Left lung (tissue), 10 donors: ENCODE measurements around the gene BCL2L12. TPM values are rescaled to one million over a fixed set of nuclear protein-coding genes. Genes with fewer than 3 reads are reported as not detected.

Experiments used
- ATAC-seq: fragments of 200-7000 bp; cut with Tn5 transposase; one replicate; pipeline ENCODE4 v1.9.1; 2020; ENCODE audit warnings: moderate library complexity
- DNase-seq, 4 donors: peaks; one replicate each; pipeline ENCODE4 v3.0.0-alpha.2; 2013 to 2020
- H3K27ac ChIP-seq, 2 donors: fragments of 200-600 bp; sonication (generic) in 1 of 2; one replicate each; pipeline versions ENCODE4 v1.5.0 to v1.8.0; 2020 to 2021
- H3K27me3 ChIP-seq, 2 donors: fragments of 200-600 bp; sonication (generic) in 1 of 2; one replicate each; pipeline versions ENCODE4 v1.5.0 to v1.8.0; 2020 to 2021
- H3K36me3 ChIP-seq, 2 donors: fragments of 200-600 bp; sonication (generic) in 1 of 2; one replicate each; pipeline versions ENCODE4 v1.5.0 to v1.8.0; 2020 to 2021
- H3K4me1 ChIP-seq, 2 donors: fragments of 200-600 bp; one replicate each; pipeline ENCODE4 v1.8.0; 2021
- H3K4me3 ChIP-seq, 2 donors: fragments of 200-600 bp; sonication (generic) in 1 of 2; one replicate each; pipeline versions ENCODE4 v1.5.0 to v1.8.0; 2020 to 2021; ENCODE audit warnings: mild to moderate bottlenecking in 1 of 2
- H3K9me3 ChIP-seq, 2 donors: fragments of 200-600 bp; sonication (generic) in 1 of 2; one replicate each; pipeline versions ENCODE4 v1.5.0 to v1.8.0; 2020 to 2021
- intact Hi-C, 2 donors: fragments of 100-400 bp; cut with DNase I; formaldehyde crosslinking; loops; one replicate each; pipeline versions ENCODE4 v1.11.2 to v1.14.2; 2022
- polyA plus RNA-seq, 6 donors: library from polyadenylated mRNA; unstranded; fragments of 120-200 nt; gene quantifications; one replicate each; pipeline ENCODE4 v1.2.1, GENCODE V29; 2013; ENCODE audit not compliant: insufficient read length in 6 of 6
- total RNA-seq, 2 donors: library from RNA; stranded (reverse); fragmentation: NEBNext Ultra II Directional; extraction: Animal tissue kit (Norgen Biotek cat#: 25700); gene quantifications; one replicate each; pipeline ENCODE4 v1.2.1, GENCODE V29; 2021
- TF ChIP-seq, protein P1 (sequence below), 2 donors: fragments of 200-600 bp; sonication (generic) in 1 of 2; IDR thresholded peaks; one replicate each; pipeline versions ENCODE4 v1.5.0 to v1.8.0; 2021; ENCODE audit warnings: antibody characterized with exemption in 2 of 2
- donor health status: DM: no; HTN: yes; CAD: no.
- donor health status: DM: no; HTN: no; CAD: no.

The BCL2L12 gene
- total and polyA plus RNA-seq, 8 donors = 20.6 to 30.1 (median 26.0) TPM

GRCh38 chr19:49672131-49672919 is 6.6 kb downstream of the BCL2L12 start:
- H3K27ac ChIP-seq = peak overlapping the region in 1 of 2 donors; percentile 51
- DNase-seq (peak in 3 of 4 donors; percentile 72 to 96 (median 80)), ATAC-seq (peak; percentile 16)
- H3K36me3 ChIP-seq = peaks cover 0 to 10% of the 10 kb centered on the region in 2 donors
- TF ChIP-seq, protein P1, sequence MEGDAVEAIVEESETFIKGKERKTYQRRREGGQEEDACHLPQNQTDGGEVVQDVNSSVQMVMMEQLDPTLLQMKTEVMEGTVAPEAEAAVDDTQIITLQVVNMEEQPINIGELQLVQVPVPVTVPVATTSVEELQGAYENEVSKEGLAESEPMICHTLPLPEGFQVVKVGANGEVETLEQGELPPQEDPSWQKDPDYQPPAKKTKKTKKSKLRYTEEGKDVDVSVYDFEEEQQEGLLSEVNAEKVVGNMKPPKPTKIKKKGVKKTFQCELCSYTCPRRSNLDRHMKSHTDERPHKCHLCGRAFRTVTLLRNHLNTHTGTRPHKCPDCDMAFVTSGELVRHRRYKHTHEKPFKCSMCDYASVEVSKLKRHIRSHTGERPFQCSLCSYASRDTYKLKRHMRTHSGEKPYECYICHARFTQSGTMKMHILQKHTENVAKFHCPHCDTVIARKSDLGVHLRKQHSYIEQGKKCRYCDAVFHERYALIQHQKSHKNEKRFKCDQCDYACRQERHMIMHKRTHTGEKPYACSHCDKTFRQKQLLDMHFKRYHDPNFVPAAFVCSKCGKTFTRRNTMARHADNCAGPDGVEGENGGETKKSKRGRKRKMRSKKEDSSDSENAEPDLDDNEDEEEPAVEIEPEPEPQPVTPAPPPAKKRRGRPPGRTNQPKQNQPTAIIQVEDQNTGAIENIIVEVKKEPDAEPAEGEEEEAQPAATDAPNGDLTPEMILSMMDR (IDR thresholded peaks at IDR 0.05) = peak; percentile 88 to 90
- no peaks in the 10 kb centered on the region for H3K27me3 ChIP-seq
- no peak overlapping the region for H3K4me3 ChIP-seq
- H3K4me1 ChIP-seq = peaks cover 6 to 18% of the 10 kb centered on the region in 2 donors
- H3K9me3 ChIP-seq = no peaks in the 10 kb centered on the region
- intact Hi-C loops = no loop called here

- Histone ChIP-seq H3K27ac (peak overlapping the region; percentile 86 to 95), H3K4me3 (peak overlapping the region; percentile 27 to 99), H3K27me3 (no peaks in the 10 kb centered on the region), H3K4me1 (peaks cover 21 to 56% of the 10 kb centered on the region in 2 donors), H3K36me3 (peaks cover 0 to 9% of the 10 kb centered on the region in 2 donors), H3K9me3 (no peaks in the 10 kb centered on the region)
- intact Hi-C loops = no loop called here
- ATAC-seq (peak; percentile 81), DNase-seq (peak in 3 of 4 donors; percentile 81 to 93 (median 87))
- TF ChIP-seq, protein P1 (IDR thresholded peaks at IDR 0.05) = no peak
These were observed 10.5 kb downstream of the BCL2L12 start for GRCh38 chr19:49676136-49676783.

DNA sequence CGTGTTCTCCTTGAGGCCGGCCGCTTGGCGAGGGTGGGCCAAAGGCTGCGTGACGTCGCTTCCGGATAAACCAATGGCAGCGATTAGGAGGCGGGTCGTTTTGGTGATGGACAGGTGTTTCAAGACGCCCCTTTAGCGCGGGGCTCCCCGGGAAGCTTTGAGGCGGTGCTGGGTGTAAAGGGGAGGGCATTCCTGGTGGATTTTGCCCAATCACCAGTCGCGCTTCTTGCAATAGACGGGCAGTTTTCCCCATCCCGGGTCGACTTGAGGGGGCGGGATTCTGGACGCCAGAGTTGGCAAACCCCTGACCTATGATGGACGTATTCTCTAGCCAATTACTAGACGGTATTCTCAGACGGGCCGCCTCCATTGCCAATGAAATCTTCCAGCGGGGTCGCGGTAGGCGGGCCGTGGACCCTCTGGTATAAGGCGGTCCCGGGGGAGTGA is 11.1 kb downstream of the BCL2L12 start:
- Histone ChIP-seq H3K27ac (peak overlapping the region; percentile 86 to 95), H3K4me1 (peaks cover 21 to 55% of the 10 kb centered on the region in 2 donors), H3K27me3 (no peaks in the 10 kb centered on the region), H3K9me3 (no peaks in the 10 kb centered on the region), H3K4me3 (peak overlapping the region; percentile 99 to 100), H3K36me3 (peaks cover 0 to 15% of the 10 kb centered on the region in 2 donors)
- intact Hi-C loops = no loop called here
- ATAC-seq = peak; percentile 83
- TF ChIP-seq, protein P1 (IDR thresholded peaks at IDR 0.05) = no peak
- DNase-seq = peak; percentile 96 to 100 (median 100)

DNA sequence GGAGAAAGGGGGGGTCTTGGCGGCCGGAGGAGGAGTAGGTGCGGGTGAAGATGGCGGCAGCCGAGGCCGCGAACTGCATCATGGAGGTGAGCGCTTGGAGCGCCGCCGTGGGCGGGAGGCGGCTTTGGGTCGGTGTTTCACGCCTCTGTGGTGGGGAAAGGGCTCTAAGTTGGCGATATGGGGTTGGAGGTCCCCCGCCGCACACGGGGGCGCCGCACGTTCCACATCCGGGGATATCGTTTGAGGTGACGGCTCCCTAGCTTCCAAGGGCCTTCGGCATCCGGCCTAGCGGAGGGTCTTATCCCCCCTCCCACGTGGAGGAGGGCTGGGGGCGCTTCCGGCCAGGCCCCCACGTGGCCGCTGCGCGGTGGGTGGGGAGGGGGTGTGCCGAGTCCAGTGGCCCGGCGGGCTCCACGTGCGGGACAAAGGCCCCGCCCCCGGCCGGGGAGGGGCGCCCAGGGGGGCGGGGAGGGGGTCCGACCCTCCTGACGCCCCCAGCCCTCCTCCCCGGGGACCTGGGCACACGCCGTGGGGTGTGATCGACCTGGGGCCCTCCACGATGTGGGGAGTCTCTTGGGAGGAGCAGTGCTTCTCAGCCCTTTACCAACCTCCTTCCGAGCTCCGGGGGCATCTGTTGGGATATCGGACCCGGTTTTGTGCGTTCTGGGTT is 11.6 kb downstream of the BCL2L12 start, which contains the start of gene PRMT1:
TSS of gene PRMT1 (plus strand) at position 41 of the 670 bp plus-strand sequence. CDS start at position 51, 10 bp downstream.
- H3K36me3 ChIP-seq = peaks cover 0 to 20% of the 10 kb centered on the region in 2 donors
- peak within 1 kb of the TSS; percentile 86 to 95 for H3K27ac ChIP-seq
- ATAC-seq (peak; percentile 12), DNase-seq (peak in 3 of 4 donors; percentile 53 to 94 (median 78))
- H3K4me1 ChIP-seq = peaks cover 21 to 49% of the 10 kb centered on the region in 2 donors
- H3K9me3 ChIP-seq = no peaks in the 10 kb centered on the region
- H3K27me3 ChIP-seq = no peaks in the 10 kb centered on the region
- TF ChIP-seq, protein P1 (IDR thresholded peaks at IDR 0.05) = no peak
- peak within 1 kb of the TSS; percentile 99 to 100 for H3K4me3 ChIP-seq
- intact Hi-C loops = no loop called here
